Esophagus squamous epithelium (tissue), 4 donors: ENCODE results near the gene LRRC53.

ENCODE experiments used
- CTCF ChIP-seq, 6 experiments: fragments of 450-650 bp in 4 of 6; fragments of 200-600 bp in 2 of 6; sonication (generic) in 2 of 6; IDR thresholded peaks; one replicate each; pipeline ENCODE4 v1.5.1; 2016 to 2019; ENCODE audit warnings: antibody characterized with exemption in 6 of 6, mild to moderate bottlenecking in 4 of 6, moderate library complexity in 4 of 6
- POLR2A ChIP-seq, 4 donors: fragments of 450-650 bp; IDR thresholded peaks; one replicate each; pipeline ENCODE4 v1.6.1; 2017; ENCODE audit warnings: antibody characterized with exemption in 4 of 4, mild to moderate bottlenecking in 4 of 4, moderate library complexity in 3 of 4

- no peak for TF ChIP-seq CTCF (IDR thresholded peaks at IDR 0.05)
- TF ChIP-seq POLR2A (IDR thresholded peaks at IDR 0.05) = no peak
Observed at GRCh38 chr1:74486036-74486435, 26.4 kb downstream of the LRRC53 start.
